Measurements from ENCODE around the gene IPO11. TPM values are rescaled to one million over a fixed set of nuclear protein-coding genes. Genes with fewer than 3 reads are reported as not detected.

IPO11 gene
- total and polyA plus RNA-seq, 4 donors = 4.7 to 20.6 (median 9.0) TPM

- no peak for TF ChIP-seq CTCF (IDR thresholded peaks at IDR 0.05; ENCODE audit: low read depth, low read length, missing input control)
Measured at GRCh38 chr5:62608529-62609511, 196.3 kb downstream of the IPO11 start (continued).

GRCh38 chr5:62614355-62614754 lies 201.8 kb downstream of the IPO11 start:
- DNase-seq (ENCODE audit: low spot score) = no peak
- Histone ChIP-seq H3K9me3 (ENCODE audit: control insufficient read depth in 4 of 4, low read length in 3 of 4) (no peaks in the 10 kb centered on the region), H3K27ac (ENCODE audit: low read depth in 1 of 2, low read length in 2 of 2) (no peak overlapping the region), H3K36me3 (ENCODE audit: control insufficient read depth in 4 of 4, insufficient read depth in 3 of 4, low read depth in 1 of 4, low read length in 3 of 4) (no peaks in the 10 kb centered on the region), H3K27me3 (ENCODE audit: control insufficient read depth in 4 of 4, insufficient read depth in 4 of 4, low read length in 3 of 4) (no peaks in the 10 kb centered on the region), H3K4me3 (ENCODE audit: low read depth in 1 of 3, low read length in 3 of 3) (no peak overlapping the region), H3K9ac (ENCODE audit: low read depth in 1 of 2, low read length in 2 of 2) (no peak overlapping the region), H3K4me1 (ENCODE audit: control insufficient read depth in 4 of 4, insufficient read depth in 4 of 4, low read length in 3 of 4) (no peaks in the 10 kb centered on the region)
- TF ChIP-seq EGR1 (IDR thresholded peaks at IDR 0.05; ENCODE audit: low read depth in 2 of 2) (no peak), JUND (IDR thresholded peaks at IDR 0.05) (no peak), YY1 (IDR thresholded peaks at IDR 0.05) (no peak), CTCF (IDR thresholded peaks at IDR 0.05; ENCODE audit: low read depth, low read length, missing input control) (no peak), RAD21 (IDR thresholded peaks at IDR 0.05) (no peak), ATF3 (IDR thresholded peaks at IDR 0.05) (no peak), ZBTB33 (IDR thresholded peaks at IDR 0.05) (no peak), FOXA1 (IDR thresholded peaks at IDR 0.05) (no peak), HNF4A (conservative IDR thresholded peaks at IDR 0.05) (no peak), MAX (IDR thresholded peaks at IDR 0.05) (no peak), TAF1 (conservative IDR thresholded peaks at IDR 0.05) (no peak), RXRA (IDR thresholded peaks at IDR 0.05) (no peak), REST (IDR thresholded peaks at IDR 0.05) (no peak), GABPA (IDR thresholded peaks at IDR 0.05 in 1 of 2, conservative IDR thresholded peaks at IDR 0.05 in 1 of 2) (no peak), HNF4G (IDR thresholded peaks at IDR 0.05) (no peak), NR2F2 (IDR thresholded peaks at IDR 0.05) (no peak), FOXA2 (IDR thresholded peaks at IDR 0.05) (no peak)
- WGBS = 97% methylated on average over 8 of the region's 8 CpGs

Measured in liver (tissue), 9 donors.